NCI-H1930 (cell line): ENCODE measurements around the gene TBC1D2B.

ENCODE experiments used
- DNase-seq, 2 experiments: peaks; one replicate each; lab custom pipeline; 2025; lab: John Stamatoyannopoulos, UW

The TBC1D2B gene

DNA sequence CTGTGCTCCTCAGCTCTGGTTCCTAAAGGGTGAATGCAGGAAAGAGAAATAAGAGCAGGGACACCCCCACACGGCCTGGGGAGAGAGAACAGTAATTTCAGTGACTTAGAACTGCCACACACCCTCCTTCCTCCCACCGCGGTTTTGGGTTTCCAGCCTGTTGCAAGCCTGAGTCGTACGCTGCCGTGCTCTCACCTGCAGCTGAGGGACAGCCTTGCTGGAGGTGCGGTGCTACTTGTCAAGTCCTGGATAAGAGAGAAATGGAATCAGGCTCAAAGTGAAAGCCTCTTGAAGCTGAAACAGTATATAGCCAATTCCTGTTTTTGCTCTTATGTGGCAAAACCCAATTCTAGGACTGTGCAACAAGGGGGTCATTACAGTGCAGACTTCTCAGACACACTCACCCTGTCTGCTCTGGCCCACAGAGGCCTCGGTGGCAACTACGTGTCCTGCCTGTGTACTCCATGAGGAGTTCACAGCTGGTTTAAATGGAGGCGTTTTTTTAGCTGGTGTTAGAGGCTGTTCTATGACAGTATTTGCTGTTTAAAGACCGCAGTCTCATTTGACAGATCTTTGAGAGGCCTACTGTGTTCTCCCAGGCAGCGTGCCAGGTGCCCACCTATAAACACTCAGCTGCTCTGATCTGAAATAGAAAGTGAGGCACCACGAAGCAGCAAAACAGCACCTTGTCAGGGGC is 42.9 kb downstream of the TBC1D2B start:
- no peak for DNase-seq

GRCh38 chr15:78033864-78034263 is 43.6 kb downstream of the TBC1D2B start:
- no peak for DNase-seq

DNA sequence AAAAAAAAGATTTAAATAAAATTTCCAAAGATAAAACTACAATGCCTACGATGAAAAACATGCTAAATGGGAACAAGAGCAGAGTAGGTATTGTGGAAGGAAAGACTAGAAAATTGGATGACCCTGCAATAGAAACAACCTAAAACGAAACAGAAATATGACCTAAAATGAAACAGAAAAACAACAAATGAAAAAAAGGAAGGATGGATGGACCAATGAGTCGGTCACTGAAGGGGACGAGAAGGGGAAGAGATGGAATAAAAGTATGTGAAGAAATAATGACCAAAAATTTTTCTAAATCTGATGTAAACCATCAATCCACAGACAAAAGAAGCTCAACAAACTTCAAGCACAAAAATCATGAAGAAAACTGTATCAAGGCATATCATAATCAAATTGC is 44.8 kb downstream of the TBC1D2B start:
- no peak for DNase-seq

GRCh38 chr15:78024883-78025282 is 52.6 kb downstream of the TBC1D2B start:
- no peak for DNase-seq

GRCh38 chr15:78024519-78024870 is 53.0 kb downstream of the TBC1D2B start:
- no peak for DNase-seq

DNA sequence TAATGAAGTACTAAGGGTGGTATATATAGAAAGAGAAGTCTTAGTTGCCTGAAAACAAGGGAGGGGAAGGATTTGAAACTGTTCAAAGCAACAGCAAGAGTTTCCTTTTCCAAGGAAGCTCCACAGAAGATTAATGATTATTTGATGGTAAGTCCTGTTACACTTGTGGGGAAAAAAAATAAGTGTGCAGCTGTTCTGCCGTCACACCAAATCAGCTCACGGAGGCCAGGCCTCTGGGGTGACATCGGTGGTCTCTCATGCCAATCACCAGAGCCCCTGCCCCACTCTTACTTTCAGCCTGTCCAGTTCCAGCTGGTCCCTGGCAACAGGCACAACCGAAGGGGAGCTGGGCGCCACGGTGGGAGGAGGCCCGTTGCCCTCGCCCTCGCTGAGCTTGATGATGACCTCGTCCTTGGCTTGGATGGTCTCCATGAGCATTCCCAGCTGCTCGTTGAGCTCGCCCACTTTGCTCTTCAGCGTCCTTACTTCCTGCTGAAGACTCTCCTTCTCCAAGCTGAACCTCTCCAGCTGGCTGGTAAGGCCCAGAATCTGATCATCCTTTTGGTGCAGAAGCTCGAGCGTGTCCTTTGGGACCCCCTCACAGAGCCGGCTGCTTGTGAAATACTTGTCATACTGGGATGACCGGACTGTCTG is 53.5 kb downstream of the TBC1D2B start:
- DNase-seq, result no peak

- DNase-seq, result no peak
Observed at GRCh38 chr15:78023081-78023665, 54.3 kb downstream of the TBC1D2B start.

GRCh38 chr15:78021761-78022160 is 55.8 kb downstream of the TBC1D2B start:
- no peak for DNase-seq

GRCh38 chr15:78020007-78020406 is 57.5 kb downstream of the TBC1D2B start:
- no peak for DNase-seq

DNA sequence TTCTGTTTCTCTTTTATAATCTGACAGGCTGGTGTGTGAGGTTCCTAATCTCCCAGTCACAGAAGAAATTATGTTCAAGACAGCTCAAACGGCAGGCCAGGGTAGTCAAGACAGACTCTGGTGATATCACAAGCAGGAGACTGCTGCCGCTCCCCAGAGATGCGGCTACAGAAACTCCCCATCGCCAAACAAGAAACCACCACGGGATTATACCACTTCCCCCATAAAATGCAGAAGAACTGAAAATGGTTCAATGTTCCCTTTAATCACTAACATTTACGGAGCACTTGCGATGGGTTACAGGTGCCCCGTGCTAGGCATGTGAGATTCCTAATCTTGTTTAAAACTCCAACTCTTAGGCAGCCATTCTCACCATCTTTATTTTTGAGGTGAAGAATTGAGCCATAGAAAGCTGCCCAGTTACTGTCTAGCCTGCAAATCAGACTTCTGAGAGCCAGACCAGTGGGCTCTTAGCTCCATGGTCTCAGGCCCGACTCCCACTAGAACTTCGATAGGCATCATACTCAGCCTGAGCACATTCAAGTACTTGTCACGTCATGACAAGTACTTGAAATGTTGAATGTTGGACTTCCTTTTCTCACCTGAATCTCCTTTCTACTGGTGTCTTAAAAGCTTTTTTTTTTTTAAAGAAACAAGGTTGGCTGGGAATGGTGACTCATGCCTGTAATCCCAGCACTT is 58.4 kb downstream of the TBC1D2B start:
- DNase-seq, result no peak

- no peak for DNase-seq
Observed at GRCh38 chr15:78018445-78018844, 59.1 kb downstream of the TBC1D2B start.

GRCh38 chr15:78016860-78017259 is 60.7 kb downstream of the TBC1D2B start:
- DNase-seq, result no peak

DNA sequence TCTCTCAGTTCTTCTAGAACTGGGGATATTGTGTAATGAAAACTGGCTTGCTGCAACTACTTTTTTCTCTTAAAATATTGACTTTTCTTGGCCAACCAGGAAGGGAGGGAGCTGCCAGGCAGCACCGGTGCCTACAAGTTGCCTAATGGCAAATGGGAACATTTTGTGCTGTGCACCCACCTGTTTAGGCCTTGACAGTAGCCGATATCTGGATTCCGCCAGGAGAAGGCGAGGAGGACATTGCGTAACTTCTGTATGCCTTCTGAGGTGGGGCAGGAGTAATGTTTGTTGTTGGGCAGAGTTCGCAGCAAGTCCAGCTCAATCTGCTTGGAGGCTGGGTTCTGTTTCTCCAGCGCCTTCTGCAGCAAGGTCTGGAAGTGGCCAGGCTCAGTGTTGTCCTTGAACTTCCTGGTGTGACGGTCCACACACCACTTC is 64.9 kb downstream of the TBC1D2B start:
- no peak for DNase-seq

DNA sequence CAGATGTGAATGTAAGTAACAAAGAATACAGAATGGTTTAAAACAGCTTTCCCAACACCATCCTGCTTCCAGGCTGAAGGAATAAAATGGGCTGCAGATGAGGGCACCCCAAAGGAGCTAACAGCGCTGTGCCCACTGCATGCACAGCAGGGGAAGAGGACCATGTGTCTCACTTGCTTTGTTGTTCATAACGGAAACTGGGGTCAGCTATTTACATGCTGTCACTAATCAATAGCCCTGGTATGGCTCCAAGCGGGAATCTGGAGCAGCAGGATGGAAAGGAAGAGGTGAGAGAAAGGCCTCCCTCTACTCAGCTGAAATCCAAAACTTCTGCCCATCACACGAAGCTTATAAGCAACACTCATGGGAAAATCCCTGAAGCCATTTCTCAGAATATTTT is 67.4 kb downstream of the TBC1D2B start:
- DNase-seq, result no peak

DNA sequence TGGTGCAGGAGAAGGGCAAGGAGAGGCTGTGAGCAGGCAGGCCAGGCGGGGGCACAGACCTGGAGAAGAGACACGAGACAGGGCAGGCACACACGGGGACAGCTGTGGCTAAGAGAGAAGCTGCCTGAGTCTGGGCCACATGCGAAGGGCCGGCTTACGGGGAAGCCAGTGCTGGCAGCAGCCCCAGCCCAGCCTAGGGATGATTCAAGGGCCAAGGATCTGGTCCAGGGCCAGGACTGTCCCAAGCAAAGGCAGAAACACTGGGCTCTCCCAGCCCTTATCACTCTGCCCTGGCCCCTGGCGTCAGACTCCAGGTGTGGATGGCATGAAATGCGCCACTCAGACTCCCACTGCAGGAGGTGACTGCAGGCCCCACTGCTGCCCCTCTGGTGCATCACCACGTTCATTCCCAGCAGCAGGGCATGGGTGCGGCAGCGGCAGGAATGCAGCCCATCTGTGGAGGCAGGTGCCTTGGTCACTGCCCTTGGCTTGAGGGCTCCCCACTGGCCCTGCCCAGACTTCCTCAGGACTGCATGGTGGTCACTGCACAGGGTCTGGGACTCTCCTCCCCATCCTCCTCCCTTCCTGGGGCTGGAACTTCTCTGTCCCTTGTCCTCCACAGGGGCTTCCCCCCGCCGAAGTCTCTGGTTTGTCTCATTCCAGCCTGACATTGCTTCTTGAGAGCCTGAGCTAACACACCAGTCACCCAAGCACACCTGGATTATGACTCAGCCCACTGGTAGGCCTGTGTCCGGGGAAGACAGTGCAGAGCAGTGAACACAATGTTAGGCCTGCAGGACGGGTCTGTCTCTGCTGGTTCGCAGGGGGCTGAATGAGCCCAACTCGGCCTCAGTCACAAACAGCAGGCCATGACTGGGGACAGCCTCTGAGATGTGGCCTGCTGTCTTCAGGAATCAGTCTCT is 69.3 kb downstream of the TBC1D2B start:
- no peak for DNase-seq

GRCh38 chr15:78007211-78007931 is 70.1 kb downstream of the TBC1D2B start:
- no peak for DNase-seq

DNA sequence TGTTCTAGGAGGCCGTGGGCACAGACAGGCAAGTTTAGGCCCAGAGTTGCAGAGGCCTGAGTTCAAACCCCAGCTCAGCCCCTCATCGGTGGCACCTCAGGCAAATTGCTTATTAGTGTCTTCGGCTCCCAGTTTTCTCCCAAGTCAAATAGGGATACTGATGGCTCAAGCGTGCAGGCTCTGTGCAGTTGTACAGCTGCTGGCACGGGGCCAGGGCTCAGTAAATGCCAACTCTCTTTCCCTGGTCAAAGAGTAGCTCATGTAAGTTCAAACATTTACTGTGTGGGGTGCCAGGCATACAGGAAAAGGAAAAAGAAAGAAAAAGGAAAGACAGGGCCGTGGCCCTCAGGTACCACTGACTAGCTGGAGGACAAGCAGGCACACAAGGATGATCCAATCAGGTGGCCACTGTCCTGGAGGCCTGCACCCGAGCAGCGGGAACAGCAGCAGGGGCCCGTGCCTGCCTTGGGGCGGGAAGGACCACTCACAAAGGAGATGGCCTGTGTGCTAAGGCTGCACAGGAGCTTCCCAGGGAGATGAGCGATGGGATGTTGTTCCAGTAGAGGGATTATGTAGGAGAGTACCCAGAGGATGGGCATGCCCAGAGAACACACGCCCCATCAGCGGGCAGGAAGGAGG is 70.8 kb downstream of the TBC1D2B start:
- no peak for DNase-seq

DNA sequence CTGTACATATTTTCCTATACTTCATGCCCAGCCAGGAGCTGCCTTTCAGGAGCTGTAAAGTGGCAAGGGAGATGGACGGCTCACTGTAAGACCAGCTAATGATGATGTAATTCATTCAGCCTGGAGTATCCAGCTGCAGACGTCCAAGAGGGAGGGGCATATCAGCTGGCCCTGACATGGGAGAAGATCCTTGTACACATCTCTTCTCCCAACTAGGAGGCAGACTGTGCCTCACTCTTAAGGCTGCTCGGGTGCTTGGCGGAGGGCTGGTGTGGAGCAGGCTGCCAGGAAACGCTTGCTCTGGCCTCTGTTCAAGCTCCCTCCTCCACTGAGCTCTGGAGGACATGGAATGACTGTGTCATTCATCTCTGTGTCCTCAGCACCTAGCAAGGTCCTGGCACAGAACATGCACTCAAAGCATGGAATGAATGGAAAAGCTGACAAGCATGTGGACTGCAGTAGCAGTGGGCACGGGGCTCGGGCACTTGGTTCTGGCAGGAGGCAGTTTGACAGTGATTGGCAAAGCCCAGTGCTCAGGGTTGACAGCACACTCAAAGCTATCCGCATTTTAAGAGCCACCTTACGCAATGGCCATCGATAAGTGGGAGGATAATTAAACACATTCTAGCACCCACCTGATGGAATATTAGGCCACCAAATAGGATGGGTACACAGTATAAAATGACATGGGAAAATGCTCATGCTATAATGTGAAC is 72.4 kb downstream of the TBC1D2B start:
- DNase-seq, result no peak

DNA sequence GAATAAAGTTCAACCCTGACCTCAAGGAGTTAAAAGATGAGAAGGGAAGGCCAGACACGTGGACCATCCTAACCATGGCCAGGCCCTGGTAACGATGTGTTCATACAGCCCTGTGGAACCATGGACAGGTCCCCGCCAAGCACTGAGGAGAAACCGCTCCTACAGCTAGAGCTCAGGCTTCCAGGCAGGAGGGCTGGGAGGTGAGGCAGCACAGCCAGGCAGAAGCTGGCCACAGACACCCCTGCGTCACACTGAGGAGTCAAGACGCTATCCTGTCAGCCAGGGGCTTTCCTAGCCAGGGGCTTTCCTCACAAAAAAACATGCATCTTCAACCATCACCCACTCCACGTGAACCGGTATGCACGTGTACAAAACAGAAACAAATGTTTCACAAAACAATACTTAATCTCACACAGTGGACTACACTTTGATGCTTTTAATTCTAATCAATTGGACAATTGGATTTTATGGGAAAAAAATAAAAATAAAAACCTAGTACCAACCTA is 73.2 kb downstream of the TBC1D2B start:
- no peak for DNase-seq

DNA sequence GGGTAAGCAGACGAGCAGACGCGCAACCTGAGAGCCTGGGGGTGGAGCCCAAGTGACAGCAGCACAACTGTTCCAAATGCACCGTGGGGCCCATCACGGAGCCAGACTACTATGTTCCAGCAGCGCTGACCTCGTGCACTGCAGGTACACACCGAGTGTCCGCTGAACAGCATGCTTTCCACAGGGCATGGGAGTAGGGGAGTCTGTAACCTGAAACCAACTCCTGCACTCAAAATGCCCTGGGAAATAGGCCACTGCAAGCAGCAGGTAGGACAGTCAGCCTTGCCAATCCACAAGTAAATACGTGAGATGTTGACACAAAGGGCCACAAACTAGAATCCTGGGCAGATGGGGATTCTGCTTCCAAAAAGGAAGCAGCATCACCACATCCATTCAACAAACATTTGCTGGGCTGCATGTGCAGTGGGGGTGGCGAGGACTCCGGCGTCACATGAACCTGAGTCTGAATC is 73.9 kb downstream of the TBC1D2B start:
- DNase-seq, result no peak
